HT1080 (cell line): ENCODE measurements around the gene FAM118B. TPM values are rescaled to one million over a fixed set of nuclear protein-coding genes. Genes with fewer than 3 reads are reported as not detected.
"Not testable (repeated sequence)": the region's sequence is repeated elsewhere in the genome, so short reads cannot be mapped to it uniquely, and the experiment has no call there.

Source experiments
- DNase-seq: peaks from one replicate; pipeline ENCODE4 v3.0.0-alpha.2; 2015; ENCODE audit warnings: low read depth
- total RNA-seq: library from RNA; depleted of rRNA; stranded (reverse); fragments of >200 nt; shearing (Covaris generic); gene quantifications from 2 replicates; pipeline ENCODE4 v1.2.3, GENCODE V29; 2014

Gene FAM118B
- total RNA-seq, 1 experiment from 2014 or later, result 26.5 TPM

GRCh38 chr11:126268708-126269579 lies 57.4 kb downstream of the FAM118B start, which contains the start of the genes FOXRED1 and SRPRA:
TSS of gene FOXRED1 (plus strand) at chr11:126269154. CDS start at chr11:126269207, 53 bp downstream.
TSS of gene SRPRA (minus strand) at chr11:126268895. CDS start at chr11:126268804, 91 bp downstream.
- DNase-seq, result peak; percentile 99

GRCh38 chr11:126277322-126277721 lies 65.7 kb downstream of the FAM118B start:
- DNase-seq, result no peak

GRCh38 chr11:126277780-126278179 lies 66.2 kb downstream of the FAM118B start:
- no peak for DNase-seq

- DNase-seq, result no peak
Observed at GRCh38 chr11:126279191-126279590, 67.6 kb downstream of the FAM118B start.

GRCh38 chr11:126280595-126280994 lies 69.0 kb downstream of the FAM118B start:
- no peak for DNase-seq

- no peak for DNase-seq
Observed at GRCh38 chr11:126281245-126281644, 69.7 kb downstream of the FAM118B start.

- no peak for DNase-seq
Observed at GRCh38 chr11:126281666-126282175, 70.1 kb downstream of the FAM118B start.

GRCh38 chr11:126282361-126282735 lies 70.8 kb downstream of the FAM118B start:
- DNase-seq, result no peak

GRCh38 chr11:126282736-126283591 lies 71.4 kb downstream of the FAM118B start, which contains the start of gene TIRAP:
TSS of gene TIRAP (plus strand) at chr11:126283093. CDS start at chr11:126290895, 7,802 bp downstream.
- peak; percentile 29 for DNase-seq

- DNase-seq, result peak; percentile 94
Observed at GRCh38 chr11:126284829-126285228, 73.2 kb downstream of the FAM118B start.

GRCh38 chr11:126288237-126288636 lies 76.7 kb downstream of the FAM118B start:
- no peak for DNase-seq

- no peak for DNase-seq
Observed at GRCh38 chr11:126290887-126291286, 79.3 kb downstream of the FAM118B start.

- no peak for DNase-seq
Observed at GRCh38 chr11:126293726-126294125, 82.1 kb downstream of the FAM118B start.

- no peak for DNase-seq
Observed at GRCh38 chr11:126297004-126297403, 85.4 kb downstream of the FAM118B start.

GRCh38 chr11:126303623-126304456 lies 92.3 kb downstream of the FAM118B start, which contains the start of gene DCPS:
TSS of gene DCPS (plus strand) at chr11:126304060. CDS start at chr11:126304081, 21 bp downstream.
- peak; percentile 92 for DNase-seq

- DNase-seq, result no peak
Observed at GRCh38 chr11:126304457-126305075, 93.0 kb downstream of the FAM118B start.

GRCh38 chr11:126305699-126306098 lies 94.1 kb downstream of the FAM118B start:
- no peak for DNase-seq

GRCh38 chr11:126307706-126308105 lies 96.1 kb downstream of the FAM118B start:
- peak; percentile 53 for DNase-seq

- no peak for DNase-seq
Observed at GRCh38 chr11:126308271-126308671, 96.7 kb downstream of the FAM118B start.

GRCh38 chr11:126308771-126309170 lies 97.2 kb downstream of the FAM118B start:
- DNase-seq, result not testable (repeated sequence)
